ENCODE results near the gene SNAP47. TPM values are rescaled to one million over a fixed set of nuclear protein-coding genes. Genes with fewer than 3 reads are reported as not detected.

Gene SNAP47
- total and polyA plus RNA-seq, 2 of the 4 experiments (the other 2 are of a cell fraction) = 39.4 to 72.9 TPM

- WGBS, 2 experiments (ENCODE audit: extremely low coverage in 2 of 2, insufficient read length in 1 of 2) = 84% methylated on average over 3 of the region's 10 CpGs; no CpG with 5 or more reads in 1 of the 2 experiments
- ChIA-PET CTCF (interaction anchor here (0.6 kb wide), 1 partner anchor 1278 kb away, joined by 4 read pairs; no protein-coding TSS in a partner anchor), POLR2A (ENCODE audit: unreplicated experiment) (no interaction called here)
- no peak overlapping the region for H2BK120ac ChIP-seq (ENCODE audit: low read depth, low read length)
- dilution Hi-C loops (cut with HindIII; ENCODE audit: low sequenced_read_pairs, unreplicated experiment) = no loop called here
- H3K56ac ChIP-seq (ENCODE audit: extremely low read depth, insufficient read depth, low read length) = no peak overlapping the region
- no peak overlapping the region for H2AK9ac ChIP-seq (replicated peaks; ENCODE audit: low read depth, low read length, poor library complexity)
- H4K5ac ChIP-seq (ENCODE audit: low read depth, low read length) = no peak overlapping the region
- no TSS peak for BruUV-seq (replicated peaks)
- H3K9ac ChIP-seq (ENCODE audit: low read depth, low read length) = no peak overlapping the region
- no peaks in the 10 kb centered on the region for H3K9me3 ChIP-seq (ENCODE audit: control insufficient read depth, insufficient read depth, low read length)
- intact Hi-C loops (cut with micrococcal nuclease) = no loop called here
- in situ Hi-C loops (cut with MboI; ENCODE audit: low sequenced_read_pairs) = no loop called here
- peaks cover 15% of the 10 kb centered on the region for H3K36me3 ChIP-seq (ENCODE audit: control insufficient read depth, insufficient read depth, low read length)
- TF ChIP-seq FOS (IDR thresholded peaks at IDR 0.05; ENCODE audit: low read depth, low read length) (no peak), MAZ (IDR thresholded peaks at IDR 0.05; ENCODE audit: borderline replicate concordance, low read depth, low read length) (no peak)
- H3K14ac ChIP-seq (replicated peaks; ENCODE audit: low read depth, low read length) = no peak overlapping the region
- no peak overlapping the region for H2BK15ac ChIP-seq (ENCODE audit: low read depth, low read length)
- H2AK5ac ChIP-seq (ENCODE audit: low read depth, low read length) = no peak overlapping the region
- H3K18ac ChIP-seq (ENCODE audit: low read depth, low read length) = no peak overlapping the region
- peaks cover 16% of the 10 kb centered on the region for H3K4me1 ChIP-seq (ENCODE audit: control insufficient read depth, insufficient read depth, low read length)
- no peak overlapping the region for H2BK20ac ChIP-seq (ENCODE audit: low read depth, low read length)
- H3K27me3 ChIP-seq (ENCODE audit: control insufficient read depth, insufficient read depth, low read length) = no peaks in the 10 kb centered on the region
- H4K91ac ChIP-seq (ENCODE audit: insufficient read depth, low read depth, low read length) = no peak overlapping the region
- peaks cover 0 to 10% of the 10 kb centered on the region in 2 experiments; a peak in 1 of 4 replicates for H3K79me1 ChIP-seq (ENCODE audit: low read depth in 1 of 2, low read length in 2 of 2)
- no peak overlapping the region for H3K4me2 ChIP-seq (ENCODE audit: low read depth, low read length)
- H3K27ac ChIP-seq (ENCODE audit: insufficient read depth, low read length) = no peak overlapping the region
- peaks cover 9% of the 10 kb centered on the region; the same call in 1 of the 2 replicates for H4K20me1 ChIP-seq (ENCODE audit: insufficient read depth, low read length)
- H3K4me3 ChIP-seq (ENCODE audit: insufficient read depth, low read depth, low read length) = no peak overlapping the region
- H2BK5ac ChIP-seq (ENCODE audit: low read depth, low read length, poor library complexity, severe bottlenecking) = no peak overlapping the region
- H3K4ac ChIP-seq (ENCODE audit: low read depth, low read length) = no peak overlapping the region
- H3K23ac ChIP-seq (ENCODE audit: low read depth, low read length) = no peak overlapping the region
- DNase-seq (no peak), ATAC-seq (ENCODE audit: low read depth) (no peak)
- H4K8ac ChIP-seq (ENCODE audit: low read depth in 2 of 2, low read length in 2 of 2) = no peak overlapping the region
- peaks cover 21% of the 10 kb centered on the region for H3K9me1 ChIP-seq (ENCODE audit: insufficient read depth, low read length)
- no peak overlapping the region for H2AFZ ChIP-seq (replicated peaks; ENCODE audit: low read length, poor library complexity)
These were observed 43.8 kb downstream of the SNAP47 start for GRCh38 chr1:227779021-227779441.

Data from IMR-90 (cell line).